PFSK-1 (cell line): ENCODE data around the gene EIF2B4.

ENCODE experiments used
- FOXP2 ChIP-seq: optimal IDR thresholded peaks from 2 replicates; pipeline ENCODE3; 2011; ENCODE audit warnings: borderline replicate concordance, control low read depth, inconsistent platforms; ENCODE audit not compliant: insufficient read depth; ENCODE audit errors: extremely low read length, extremely low read depth
- POLR2AphosphoS5 ChIP-seq: IDR thresholded peaks from 2 replicates; pipeline ENCODE4 v1.6.1; 2012; ENCODE audit warnings: low read depth, mild to moderate bottlenecking, control low read depth, low read length, moderate library complexity
- SIN3A ChIP-seq: IDR thresholded peaks from 2 replicates; pipeline ENCODE4 v1.6.1; 2012; ENCODE audit warnings: mild to moderate bottlenecking, low read length, moderate library complexity, borderline replicate concordance; ENCODE audit not compliant: insufficient read depth
- TAF1 ChIP-seq: IDR thresholded peaks from 2 replicates; pipeline ENCODE4 v1.6.1; 2012; ENCODE audit warnings: low read length, control low read depth, borderline replicate concordance; ENCODE audit not compliant: insufficient read depth
- TF ChIP-seq, protein P1 (sequence below), 2 experiments: IDR thresholded peaks; 2 replicates each; pipeline versions ENCODE4 v1.6.1 to v1.8.0; 2011 to 2012; ENCODE audit warnings: low read depth in 2 of 2, low read length in 2 of 2, control low read depth in 1 of 2, inconsistent platforms in 1 of 2, mild to moderate bottlenecking in 1 of 2, moderate library complexity in 1 of 2; ENCODE audit not compliant: insufficient read depth in 1 of 2

EIF2B4 gene

DNA sequence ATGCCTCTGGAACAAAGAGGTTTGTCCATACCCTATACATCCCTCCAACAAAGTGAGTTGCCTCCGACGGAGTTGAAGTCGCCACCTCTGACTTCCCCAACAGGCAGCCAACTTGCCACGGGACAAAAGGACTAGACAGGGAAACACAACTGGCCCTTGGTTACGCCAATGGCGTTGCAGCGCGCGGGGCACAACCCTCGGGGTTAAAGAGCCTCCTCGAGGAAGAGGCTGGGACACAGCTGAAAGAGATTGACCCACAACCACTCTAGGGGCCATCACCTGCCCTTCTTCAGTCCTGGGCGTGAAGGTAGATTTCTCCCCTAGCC, 14.1 kb downstream of the EIF2B4 start:
- no peak for TF ChIP-seq POLR2AphosphoS5
- TF ChIP-seq, protein P1, sequence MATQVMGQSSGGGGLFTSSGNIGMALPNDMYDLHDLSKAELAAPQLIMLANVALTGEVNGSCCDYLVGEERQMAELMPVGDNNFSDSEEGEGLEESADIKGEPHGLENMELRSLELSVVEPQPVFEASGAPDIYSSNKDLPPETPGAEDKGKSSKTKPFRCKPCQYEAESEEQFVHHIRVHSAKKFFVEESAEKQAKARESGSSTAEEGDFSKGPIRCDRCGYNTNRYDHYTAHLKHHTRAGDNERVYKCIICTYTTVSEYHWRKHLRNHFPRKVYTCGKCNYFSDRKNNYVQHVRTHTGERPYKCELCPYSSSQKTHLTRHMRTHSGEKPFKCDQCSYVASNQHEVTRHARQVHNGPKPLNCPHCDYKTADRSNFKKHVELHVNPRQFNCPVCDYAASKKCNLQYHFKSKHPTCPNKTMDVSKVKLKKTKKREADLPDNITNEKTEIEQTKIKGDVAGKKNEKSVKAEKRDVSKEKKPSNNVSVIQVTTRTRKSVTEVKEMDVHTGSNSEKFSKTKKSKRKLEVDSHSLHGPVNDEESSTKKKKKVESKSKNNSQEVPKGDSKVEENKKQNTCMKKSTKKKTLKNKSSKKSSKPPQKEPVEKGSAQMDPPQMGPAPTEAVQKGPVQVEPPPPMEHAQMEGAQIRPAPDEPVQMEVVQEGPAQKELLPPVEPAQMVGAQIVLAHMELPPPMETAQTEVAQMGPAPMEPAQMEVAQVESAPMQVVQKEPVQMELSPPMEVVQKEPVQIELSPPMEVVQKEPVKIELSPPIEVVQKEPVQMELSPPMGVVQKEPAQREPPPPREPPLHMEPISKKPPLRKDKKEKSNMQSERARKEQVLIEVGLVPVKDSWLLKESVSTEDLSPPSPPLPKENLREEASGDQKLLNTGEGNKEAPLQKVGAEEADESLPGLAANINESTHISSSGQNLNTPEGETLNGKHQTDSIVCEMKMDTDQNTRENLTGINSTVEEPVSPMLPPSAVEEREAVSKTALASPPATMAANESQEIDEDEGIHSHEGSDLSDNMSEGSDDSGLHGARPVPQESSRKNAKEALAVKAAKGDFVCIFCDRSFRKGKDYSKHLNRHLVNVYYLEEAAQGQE (IDR thresholded peaks at IDR 0.05; ENCODE audit: insufficient read depth in 1 of 2, low read depth in 2 of 2, low read length in 2 of 2), result no peak
- TF ChIP-seq SIN3A, result peak; percentile 76; the same call in 1 of the 2 replicates
- peak; percentile 56; the same call in 1 of the 2 replicates for TF ChIP-seq TAF1
- no peak for TF ChIP-seq FOXP2

DNA sequence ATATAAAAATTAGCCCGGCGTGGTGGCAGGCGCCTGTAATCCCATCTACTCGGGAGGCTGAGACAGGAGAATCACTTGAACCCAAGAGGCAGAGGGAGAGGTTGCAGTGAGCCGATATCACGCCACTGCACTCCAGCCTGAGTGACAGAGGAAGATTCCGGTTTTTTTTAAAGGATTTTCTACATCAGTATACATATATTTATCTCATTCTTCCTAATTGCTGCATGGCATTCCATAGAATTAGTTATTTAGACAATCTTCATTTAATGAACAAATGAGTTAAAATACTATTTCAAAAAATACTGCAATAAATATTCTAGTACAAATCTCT, 15.6 kb downstream of the EIF2B4 start:
- TF ChIP-seq, protein P1 (IDR thresholded peaks at IDR 0.05; ENCODE audit: insufficient read depth in 1 of 2, low read depth in 2 of 2, low read length in 2 of 2), result no peak
- TF ChIP-seq SIN3A (no peak), TAF1 (no peak), FOXP2 (no peak), POLR2AphosphoS5 (no peak)

DNA sequence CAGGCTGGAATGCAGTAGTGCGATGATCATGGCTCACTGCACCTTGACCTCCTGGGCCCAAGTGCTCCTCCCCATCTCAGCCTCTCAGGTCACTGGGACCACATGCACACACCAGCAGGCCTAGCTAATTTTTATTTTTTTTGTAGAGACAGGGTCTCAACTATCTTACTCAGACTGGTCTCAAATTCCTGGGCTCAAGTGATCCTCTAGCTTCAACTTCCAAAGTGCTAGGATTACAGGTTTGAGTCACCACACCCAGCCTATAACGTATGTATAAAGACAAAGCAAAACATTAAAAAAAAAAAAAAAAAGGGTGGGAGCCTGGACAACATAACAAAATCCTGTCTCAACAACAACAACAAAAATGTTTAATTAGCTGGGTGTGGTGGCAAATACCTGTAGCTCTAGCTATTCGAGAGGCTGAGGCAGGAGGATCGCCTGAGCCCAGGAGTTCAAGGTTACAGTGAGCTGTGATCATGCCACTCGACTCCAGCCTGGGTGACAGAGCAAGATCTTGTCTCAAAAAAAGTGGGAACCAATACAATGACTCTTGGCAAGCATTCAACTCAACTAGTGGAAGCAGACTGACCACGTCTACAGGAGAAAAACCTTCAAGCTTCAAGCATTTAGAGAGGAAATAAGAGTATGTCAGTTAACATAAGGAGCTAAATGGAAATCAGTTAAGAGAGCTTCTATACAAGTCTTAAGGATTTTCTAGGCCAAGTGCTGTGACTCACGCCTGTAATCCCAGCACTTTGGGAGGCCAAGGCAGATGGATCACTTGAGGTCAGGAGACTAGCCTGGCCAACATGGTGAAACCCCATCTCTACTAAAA, 16.2 kb downstream of the EIF2B4 start:
- no peak for TF ChIP-seq POLR2AphosphoS5
- TF ChIP-seq SIN3A, result no peak
- TF ChIP-seq, protein P1 (IDR thresholded peaks at IDR 0.05; ENCODE audit: insufficient read depth in 1 of 2, low read depth in 2 of 2, low read length in 2 of 2), result no peak
- TF ChIP-seq TAF1, result no peak
- no peak for TF ChIP-seq FOXP2

DNA sequence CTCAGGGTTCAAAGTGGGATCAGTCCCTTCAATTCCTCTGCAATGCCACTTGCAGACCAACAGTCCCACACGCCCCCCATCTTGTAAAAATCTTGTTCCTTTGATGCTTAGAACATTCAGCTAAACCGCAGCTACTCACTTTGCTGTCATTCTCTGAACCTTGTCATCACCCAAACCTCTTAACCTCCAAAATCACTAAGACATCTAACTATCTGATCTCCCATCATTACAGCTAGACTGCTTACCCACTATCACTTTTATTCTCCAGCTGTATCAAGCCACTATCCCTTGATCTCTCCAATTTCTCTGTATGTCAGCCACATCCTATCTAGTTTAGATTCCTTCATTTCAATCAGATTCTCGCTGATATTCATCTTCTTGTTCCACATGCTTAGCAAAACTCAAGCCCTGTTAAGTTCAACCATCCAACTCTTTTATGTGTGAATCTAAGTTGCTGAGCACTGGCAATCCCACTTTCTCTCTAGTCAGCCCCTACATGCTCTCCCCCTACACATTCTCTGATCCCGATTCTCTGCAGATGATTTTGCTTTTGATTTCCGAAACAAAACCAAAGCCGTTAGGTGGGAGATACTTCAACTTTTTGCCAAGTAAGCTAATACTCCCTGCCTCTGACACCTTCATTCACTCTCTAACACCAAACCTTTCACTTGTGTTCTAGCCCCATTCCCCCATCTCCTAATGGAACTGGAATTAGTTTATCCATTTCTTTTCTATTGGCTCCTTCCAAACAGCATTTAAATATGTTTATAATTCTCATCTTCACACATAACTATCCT, 18.1 kb downstream of the EIF2B4 start:
- TF ChIP-seq FOXP2, result no peak
- TF ChIP-seq POLR2AphosphoS5, result no peak
- TF ChIP-seq TAF1, result no peak
- TF ChIP-seq, protein P1 (IDR thresholded peaks at IDR 0.05; ENCODE audit: insufficient read depth in 1 of 2, low read depth in 2 of 2, low read length in 2 of 2), result no peak
- no peak for TF ChIP-seq SIN3A
